ENCODE results near the gene BCL2L12.

DNA sequence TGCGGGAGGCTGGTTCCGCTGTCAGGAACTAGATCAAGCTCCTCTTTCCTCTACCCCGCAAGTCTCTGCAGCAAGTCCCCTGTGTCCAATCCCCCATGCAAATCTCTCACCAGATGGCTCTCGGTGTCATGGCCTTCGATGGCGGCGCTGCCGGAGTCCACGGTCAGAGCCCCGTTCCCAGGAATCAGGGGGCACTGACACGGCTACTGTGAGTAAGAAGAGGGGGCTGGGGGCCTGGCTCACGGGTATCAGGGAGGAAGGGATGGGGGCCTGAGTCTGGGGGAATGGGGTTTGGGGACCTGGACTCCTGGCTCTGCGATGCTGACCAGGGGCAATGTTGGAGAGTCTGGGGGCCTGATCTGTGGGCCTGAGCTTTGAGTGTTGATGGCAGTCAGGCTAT, 19.7 kb upstream of the BCL2L12 start:
- TF ChIP-seq, protein P1, sequence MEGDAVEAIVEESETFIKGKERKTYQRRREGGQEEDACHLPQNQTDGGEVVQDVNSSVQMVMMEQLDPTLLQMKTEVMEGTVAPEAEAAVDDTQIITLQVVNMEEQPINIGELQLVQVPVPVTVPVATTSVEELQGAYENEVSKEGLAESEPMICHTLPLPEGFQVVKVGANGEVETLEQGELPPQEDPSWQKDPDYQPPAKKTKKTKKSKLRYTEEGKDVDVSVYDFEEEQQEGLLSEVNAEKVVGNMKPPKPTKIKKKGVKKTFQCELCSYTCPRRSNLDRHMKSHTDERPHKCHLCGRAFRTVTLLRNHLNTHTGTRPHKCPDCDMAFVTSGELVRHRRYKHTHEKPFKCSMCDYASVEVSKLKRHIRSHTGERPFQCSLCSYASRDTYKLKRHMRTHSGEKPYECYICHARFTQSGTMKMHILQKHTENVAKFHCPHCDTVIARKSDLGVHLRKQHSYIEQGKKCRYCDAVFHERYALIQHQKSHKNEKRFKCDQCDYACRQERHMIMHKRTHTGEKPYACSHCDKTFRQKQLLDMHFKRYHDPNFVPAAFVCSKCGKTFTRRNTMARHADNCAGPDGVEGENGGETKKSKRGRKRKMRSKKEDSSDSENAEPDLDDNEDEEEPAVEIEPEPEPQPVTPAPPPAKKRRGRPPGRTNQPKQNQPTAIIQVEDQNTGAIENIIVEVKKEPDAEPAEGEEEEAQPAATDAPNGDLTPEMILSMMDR (IDR thresholded peaks at IDR 0.05; ENCODE audit: low read depth, low read length, poor library complexity, severe bottlenecking) = no peak
- TF ChIP-seq EZH2phosphoT487 (IDR thresholded peaks at IDR 0.05; ENCODE audit: borderline replicate concordance, low read length) = no peak
